Stimulated activated CD4-positive, alpha-beta T cell treated with anti-CD3 and anti-CD28 coated beads, Interleukin-2, amount 100 ng/mL, for 4 hours (primary cell): ENCODE results near the gene DNM3.

Experiments
- DNase-seq: peaks from one replicate; pipeline ENCODE4 v3.0.0-alpha.2; 2020; ENCODE audit warnings: low read depth

DNM3 gene

GRCh38 chr1:172140591-172140990 lies 299.3 kb downstream of the DNM3 start:
- DNase-seq, result no peak

GRCh38 chr1:172141341-172141881 lies 300.1 kb downstream of the DNM3 start:
- no peak for DNase-seq

- no peak for DNase-seq
Observed at GRCh38 chr1:172142324-172142723, 301.0 kb downstream of the DNM3 start.

GRCh38 chr1:172143384-172144055 lies 302.2 kb downstream of the DNM3 start:
- DNase-seq, result no peak

- no peak for DNase-seq
Observed at GRCh38 chr1:172144445-172145061, 303.3 kb downstream of the DNM3 start.

- DNase-seq, result no peak
Observed at GRCh38 chr1:172145231-172145651, 303.9 kb downstream of the DNM3 start.

- DNase-seq, result no peak
Observed at GRCh38 chr1:172145656-172146055, 304.4 kb downstream of the DNM3 start.

- DNase-seq, result no peak
Observed at GRCh38 chr1:172146141-172146850, 305.0 kb downstream of the DNM3 start.

GRCh38 chr1:172147541-172147940 lies 306.2 kb downstream of the DNM3 start:
- DNase-seq, result no peak

- DNase-seq, result no peak
Observed at GRCh38 chr1:172148213-172148612, 306.9 kb downstream of the DNM3 start.

- no peak for DNase-seq
Observed at GRCh38 chr1:172148707-172149106, 307.4 kb downstream of the DNM3 start.

GRCh38 chr1:172149346-172149745 lies 308.0 kb downstream of the DNM3 start:
- no peak for DNase-seq

GRCh38 chr1:172154551-172154950 lies 313.3 kb downstream of the DNM3 start:
- DNase-seq, result no peak

- DNase-seq, result no peak
Observed at GRCh38 chr1:172155766-172156165, 314.5 kb downstream of the DNM3 start.

GRCh38 chr1:172162236-172162635 lies 320.9 kb downstream of the DNM3 start:
- no peak for DNase-seq

- no peak for DNase-seq
Observed at GRCh38 chr1:172163498-172164215, 322.4 kb downstream of the DNM3 start.

- no peak for DNase-seq
Observed at GRCh38 chr1:172165403-172165802, 324.1 kb downstream of the DNM3 start.

- DNase-seq, result no peak
Observed at GRCh38 chr1:172167796-172168596, 326.7 kb downstream of the DNM3 start.

- no peak for DNase-seq
Observed at GRCh38 chr1:172168597-172168872, 327.2 kb downstream of the DNM3 start.

GRCh38 chr1:172169836-172170235 lies 328.5 kb downstream of the DNM3 start:
- DNase-seq, result no peak

GRCh38 chr1:172172352-172172831 lies 331.1 kb downstream of the DNM3 start:
- no peak for DNase-seq

- DNase-seq, result no peak
Observed at GRCh38 chr1:172176206-172176605, 334.9 kb downstream of the DNM3 start.
